Globus pallidus (tissue), 1 donor: Measurements from ENCODE around the gene ASCC3.
A peak's percentile ranks its signal among the peaks of the same experiment; 100 is the strongest.

Experiments used
- DNase-seq: peaks from one replicate; pipeline ENCODE4 v3.0.0-alpha.2; 2015; ENCODE audit warnings: low spot score

Gene ASCC3

DNA sequence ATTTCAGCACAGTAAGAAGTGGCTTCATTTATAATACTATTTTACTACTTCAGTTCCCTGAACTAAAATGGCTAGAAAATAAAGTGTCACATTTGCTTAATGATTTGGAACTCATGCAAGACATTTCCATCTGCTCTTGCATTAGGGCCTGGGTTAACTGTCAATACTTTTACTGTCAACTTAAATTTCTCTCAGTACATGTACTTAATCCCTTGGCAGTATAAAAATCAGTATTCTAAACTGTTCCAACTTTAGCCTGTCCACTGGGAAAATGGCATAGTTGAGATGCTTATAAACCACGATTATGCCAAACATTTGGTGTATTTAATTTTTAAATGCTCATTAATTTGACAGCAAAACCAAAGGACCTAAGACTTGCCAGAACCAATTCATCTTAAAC, 154.5 kb downstream of the ASCC3 start:
- no peak for DNase-seq

DNA sequence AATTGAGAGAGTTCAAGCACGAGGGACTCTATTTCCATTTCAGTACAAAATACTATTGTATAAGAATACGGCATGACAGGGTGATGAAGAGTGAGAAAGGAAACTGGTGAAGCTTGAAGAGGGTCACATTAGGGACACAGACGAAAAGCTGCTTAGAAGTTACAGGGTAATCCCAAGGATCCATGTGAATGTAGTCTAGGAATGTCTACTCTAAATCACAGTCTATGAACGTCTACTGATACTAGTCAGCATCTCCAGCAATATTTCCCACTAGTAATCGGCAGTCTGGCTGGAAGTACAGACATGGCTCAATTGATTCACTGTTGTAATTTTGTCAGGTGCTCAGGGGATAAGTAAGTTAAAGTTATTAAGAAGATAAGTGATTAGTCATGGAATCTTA, 156.4 kb downstream of the ASCC3 start:
- no peak for DNase-seq

DNA sequence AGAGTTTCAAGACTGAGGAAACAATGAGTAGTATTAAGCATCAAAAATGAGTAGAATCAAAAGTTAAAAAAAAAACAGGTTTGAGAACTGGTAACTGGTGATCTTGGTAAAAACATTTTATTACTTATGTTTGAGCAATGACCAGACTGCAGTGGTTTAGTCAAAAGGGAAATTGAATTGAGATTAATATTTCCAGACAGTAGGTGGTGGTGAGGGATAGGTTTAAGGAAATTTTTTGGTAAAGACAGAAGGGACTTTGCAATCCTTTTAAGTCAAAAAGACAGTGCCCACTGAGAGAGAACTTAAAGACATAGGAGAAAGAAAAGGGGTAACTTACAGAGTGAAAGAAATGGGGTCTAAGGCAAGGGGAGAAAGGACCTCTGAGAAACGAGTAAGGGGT, 156.9 kb downstream of the ASCC3 start:
- no peak for DNase-seq

- no peak for DNase-seq
These were observed 159.9 kb downstream of the ASCC3 start for GRCh38 chr6:100721256-100721655.

- peak; percentile 26 for DNase-seq
These were observed 161.0 kb downstream of the ASCC3 start for GRCh38 chr6:100719883-100720682.

DNA sequence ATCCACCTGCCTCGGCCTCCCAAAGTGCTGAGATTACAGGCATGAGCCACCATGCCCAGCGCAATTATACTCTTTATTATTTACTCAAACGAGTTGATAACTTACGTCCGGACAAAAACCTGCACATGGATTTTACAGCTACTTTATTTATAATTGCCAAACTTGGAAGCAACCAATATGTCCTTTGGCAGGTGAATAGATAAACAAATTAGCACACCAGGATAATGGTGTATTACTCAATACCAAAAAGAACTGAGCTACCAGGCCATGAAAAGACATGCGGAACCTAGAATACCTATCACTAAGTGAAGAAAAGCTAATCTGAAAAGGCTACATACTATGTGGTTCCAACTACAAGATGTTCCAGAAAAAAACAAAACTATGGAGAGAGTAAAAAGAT, 168.1 kb downstream of the ASCC3 start:
- no peak for DNase-seq

- DNase-seq: peak; percentile 5
These were observed 174.6 kb downstream of the ASCC3 start for GRCh38 chr6:100706491-100706890.

- no peak for DNase-seq
These were observed 176.2 kb downstream of the ASCC3 start for GRCh38 chr6:100704961-100705360.

DNA sequence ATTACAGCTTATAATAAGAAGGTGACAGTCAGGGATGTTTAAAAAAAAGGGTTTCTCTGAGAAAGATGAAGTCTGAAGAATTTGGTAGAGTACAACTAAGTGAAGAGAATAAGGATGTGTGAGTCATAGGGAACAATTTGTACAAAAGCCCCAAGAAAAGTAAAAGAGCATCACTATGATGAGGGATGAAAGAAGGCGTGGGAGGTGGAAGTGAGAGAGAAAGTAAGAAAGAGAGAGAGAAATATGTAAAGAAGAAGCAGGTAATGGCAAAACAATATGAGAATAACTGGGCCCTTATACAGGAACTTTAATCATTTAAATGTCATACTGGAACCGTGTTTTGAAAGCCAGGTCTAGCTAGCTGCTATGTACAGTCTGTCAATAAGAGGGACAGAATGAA, 179.4 kb downstream of the ASCC3 start:
- DNase-seq: no peak

GRCh38 chr6:100700009-100700408, 181.1 kb downstream of the ASCC3 start:
- DNase-seq: no peak

GRCh38 chr6:100695445-100695844, 185.7 kb downstream of the ASCC3 start:
- DNase-seq: no peak

GRCh38 chr6:100693249-100693927, 187.7 kb downstream of the ASCC3 start:
- no peak for DNase-seq

DNA sequence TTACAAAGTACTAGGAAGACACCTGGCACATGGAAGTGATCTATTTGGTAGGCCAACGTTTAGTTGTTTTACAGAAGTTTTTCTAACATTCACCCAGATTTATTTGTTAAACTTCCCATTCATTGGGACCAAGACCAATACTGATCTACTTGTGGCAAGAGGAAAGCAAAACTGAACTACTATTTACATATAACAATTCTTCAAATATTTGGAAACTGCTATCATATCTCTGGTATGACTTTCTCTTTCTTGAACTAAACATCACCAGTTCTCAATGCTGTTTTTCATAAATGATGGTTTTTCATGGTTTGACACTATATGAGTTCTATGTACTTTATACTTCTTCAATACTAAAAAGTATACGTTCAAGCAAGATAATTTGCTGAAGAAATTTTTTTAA, 189.2 kb downstream of the ASCC3 start:
- no peak for DNase-seq

DNA sequence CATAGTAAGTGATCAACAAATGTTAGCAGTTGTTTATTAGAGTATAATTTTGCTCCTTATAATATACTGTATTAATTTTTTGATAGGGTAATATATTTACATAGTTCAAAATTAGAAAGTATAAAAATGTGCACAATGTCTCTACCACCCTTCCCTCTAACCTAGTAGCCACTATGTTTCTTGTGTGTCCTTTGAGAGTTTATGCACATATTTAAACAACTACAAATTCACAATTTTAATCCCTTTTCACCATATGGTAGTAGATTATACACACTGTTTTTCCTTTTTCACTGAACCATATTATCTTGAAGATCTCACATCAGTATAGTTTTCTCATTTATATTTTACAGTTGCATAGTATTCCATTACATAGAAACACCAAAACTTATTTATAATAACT, 194.9 kb downstream of the ASCC3 start:
- no peak for DNase-seq

DNA sequence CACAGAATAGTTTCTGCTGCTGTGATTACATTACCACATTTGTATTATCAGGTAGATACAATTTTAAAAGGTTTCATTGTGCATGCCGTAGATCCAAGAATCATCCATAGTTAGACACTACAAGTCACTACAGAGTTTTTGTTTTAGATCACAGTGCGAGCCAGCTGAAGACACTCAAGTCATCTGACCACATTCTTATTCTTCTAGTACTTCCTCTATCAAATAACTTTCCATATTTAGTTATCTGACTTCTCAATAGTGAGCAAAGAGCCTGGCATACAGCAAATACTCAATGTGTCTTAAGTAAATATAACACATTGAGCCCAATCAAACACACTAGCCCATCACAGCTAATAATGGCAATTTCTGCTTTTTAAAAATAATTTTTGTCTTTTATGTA, 195.4 kb downstream of the ASCC3 start:
- DNase-seq: no peak

DNA sequence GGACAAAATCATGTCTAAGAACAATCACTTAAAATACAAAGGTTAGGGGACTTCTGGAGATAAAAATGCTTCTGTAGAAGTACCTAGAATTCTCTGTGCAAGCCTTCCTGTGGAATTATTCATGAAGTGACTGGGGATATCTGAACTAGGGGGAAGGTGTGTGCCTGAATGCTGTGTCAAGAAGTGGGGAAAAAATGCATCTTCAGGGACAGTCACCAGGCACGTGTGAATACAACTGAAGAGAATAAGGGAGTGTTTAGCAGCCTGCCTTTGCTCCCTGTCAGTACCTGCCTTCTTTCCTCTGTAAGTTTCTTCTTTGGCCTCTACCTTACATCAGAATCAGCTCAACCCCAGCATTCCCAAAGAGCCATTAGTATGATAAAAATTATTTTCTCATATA, 201.0 kb downstream of the ASCC3 start:
- DNase-seq: no peak

DNA sequence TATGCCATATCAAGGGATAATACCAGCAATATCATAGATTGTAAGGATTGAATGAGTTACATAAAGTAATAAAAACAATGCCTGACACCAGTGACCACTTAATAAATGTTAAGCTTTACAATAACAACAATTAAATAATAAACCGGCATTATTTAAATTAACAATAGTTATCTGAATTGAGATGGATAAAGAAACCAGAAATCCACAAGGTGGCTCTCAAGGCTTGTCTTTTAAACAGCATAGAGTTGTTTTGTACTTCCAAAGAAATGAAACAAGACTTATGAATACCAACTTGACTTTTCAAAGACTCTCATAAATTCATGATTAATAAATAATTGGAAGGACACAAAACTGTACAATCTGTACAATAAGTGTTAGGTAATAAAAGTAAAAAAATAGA, 203.1 kb downstream of the ASCC3 start:
- DNase-seq: no peak

DNA sequence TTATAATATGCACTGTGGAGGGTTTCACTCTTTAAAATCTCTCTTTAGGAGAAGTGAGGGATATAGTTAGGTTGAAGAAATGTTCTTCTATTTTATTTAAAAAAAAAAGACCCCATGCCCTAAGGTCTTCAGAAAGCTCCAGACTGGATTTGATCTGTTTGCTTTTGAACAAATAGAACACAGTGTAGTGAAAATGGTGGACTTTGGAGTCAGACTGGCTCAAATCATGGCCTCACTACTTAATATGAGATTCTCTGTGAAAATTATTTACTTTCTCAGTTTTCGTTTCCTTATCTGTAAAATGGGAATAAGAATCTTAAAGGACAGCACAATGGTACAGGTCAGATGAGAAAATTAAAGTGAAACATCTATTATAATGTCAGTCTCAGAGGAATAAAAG, 203.9 kb downstream of the ASCC3 start:
- no peak for DNase-seq

- DNase-seq: no peak
These were observed 207.5 kb downstream of the ASCC3 start for GRCh38 chr6:100673641-100674040.

GRCh38 chr6:100671740-100672139, 209.4 kb downstream of the ASCC3 start:
- no peak for DNase-seq

DNA sequence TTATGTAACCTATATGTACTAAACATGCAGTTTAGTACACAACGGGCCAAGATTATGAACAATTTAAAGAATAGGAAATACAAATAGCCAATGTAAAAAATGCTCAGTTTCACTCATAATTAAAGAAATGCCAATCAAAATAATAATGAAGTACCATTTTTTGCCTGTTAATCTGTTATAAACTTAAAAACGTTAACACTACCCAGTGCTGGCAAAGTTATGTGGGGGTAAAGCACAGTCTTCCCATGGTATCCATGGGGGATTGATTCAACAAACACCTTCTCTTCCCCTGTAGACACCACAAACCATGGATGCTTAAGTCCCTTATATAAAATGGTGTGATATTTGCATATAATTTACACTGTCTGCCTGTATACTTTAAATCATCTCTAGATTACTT, 211.1 kb downstream of the ASCC3 start:
- DNase-seq: no peak

GRCh38 chr6:100665041-100665380, 216.1 kb downstream of the ASCC3 start:
- DNase-seq: no peak

DNA sequence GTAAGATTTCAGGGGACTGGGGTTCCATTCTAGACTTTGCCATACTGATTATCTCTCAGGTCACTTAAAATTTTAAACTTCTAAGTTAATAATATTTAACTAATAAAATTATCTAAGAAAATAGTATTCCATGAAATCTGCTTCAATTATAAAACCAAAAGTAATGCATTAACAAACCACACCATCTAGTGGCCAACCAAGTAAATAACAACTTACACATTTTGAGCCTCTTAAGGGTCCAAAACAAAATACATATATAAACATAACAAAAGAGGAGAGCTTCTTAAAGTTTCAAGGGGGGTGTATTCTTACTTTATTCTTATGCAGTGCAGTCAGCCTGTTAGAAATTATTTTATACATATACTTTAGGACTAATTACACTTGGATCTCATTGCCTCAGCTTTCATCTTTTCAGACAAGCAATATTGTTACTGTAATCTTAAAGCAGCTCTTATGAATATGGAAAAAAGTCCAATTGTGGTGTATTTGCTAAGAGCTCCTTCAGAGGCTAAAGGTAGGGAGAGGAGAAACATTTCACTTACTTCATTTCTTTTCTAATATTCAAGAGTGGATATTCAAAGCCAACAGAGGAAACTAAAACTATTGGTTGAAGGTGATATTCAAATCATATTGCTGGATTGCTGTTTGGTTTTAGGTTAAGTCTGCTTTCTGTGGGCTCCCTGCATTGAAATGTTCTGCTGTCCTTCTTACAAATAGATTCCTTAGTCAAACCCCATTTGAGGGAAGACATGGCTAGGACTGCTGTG, 216.7 kb downstream of the ASCC3 start:
- DNase-seq: peak; percentile 24
